ENCODE data around the gene DNAJB2.

- TF ChIP-seq CTCF (IDR thresholded peaks at IDR 0.05; ENCODE audit: low read depth, low read length): no peak
- TF ChIP-seq EZH2phosphoT487 (IDR thresholded peaks at IDR 0.05; ENCODE audit: low read depth): no peak
These were observed 12.2 kb downstream of the DNAJB2 start for GRCh38 chr2:219291394-219291793.

Data from OCI-LY3 (cell line).